Measurements from ENCODE around the gene PHF12.
A peak's percentile ranks its signal among the peaks of the same experiment; 100 is the strongest.
"Not testable (repeated sequence)": the region's sequence is repeated elsewhere in the genome, so short reads cannot be mapped to it uniquely, and the experiment has no call there.

The PHF12 gene

DNA sequence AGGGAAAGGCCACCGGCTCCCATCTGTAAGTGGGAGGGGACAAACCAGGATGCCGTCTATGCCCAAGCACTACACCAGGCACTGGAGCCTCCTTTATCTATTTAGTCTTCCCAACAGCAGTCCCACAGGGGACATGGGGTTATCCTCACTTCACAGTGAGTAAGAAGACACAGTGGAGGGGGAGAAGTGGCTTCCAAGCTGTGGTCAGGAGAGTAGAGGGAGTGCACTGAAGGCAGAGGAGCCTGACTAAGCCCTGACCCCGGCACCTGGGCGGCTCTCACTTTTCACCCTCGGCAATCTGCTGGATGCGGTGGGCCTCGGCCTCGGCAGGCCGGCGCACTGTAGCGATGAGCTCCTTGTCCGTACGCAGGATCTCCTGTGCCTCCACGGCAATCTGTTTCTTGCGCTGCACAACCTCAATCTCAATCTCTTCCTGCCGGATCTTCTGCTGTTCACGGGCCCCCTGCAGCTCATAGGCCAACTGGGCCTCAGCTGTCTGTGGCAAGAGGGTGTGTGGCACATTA, 69.7 kb downstream of the PHF12 start:
- no peak for DNase-seq

DNA sequence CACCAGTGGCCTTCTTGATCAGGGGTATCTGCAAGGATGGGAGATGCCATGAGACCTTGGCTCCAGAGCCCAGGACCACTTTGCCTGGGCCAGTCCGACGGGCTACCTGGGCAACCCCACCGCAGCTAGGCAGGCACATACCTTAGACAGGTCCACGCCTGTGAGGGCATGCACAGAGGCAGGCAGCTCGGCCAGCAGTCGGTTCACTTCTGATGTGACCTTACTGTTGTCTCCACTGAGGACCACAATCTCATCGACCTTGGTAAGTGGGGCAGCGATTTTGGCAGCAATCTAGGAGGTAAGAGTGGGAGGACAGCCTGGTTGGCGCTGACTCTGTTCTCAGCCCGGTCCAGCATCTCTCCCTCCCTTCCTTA, 70.8 kb downstream of the PHF12 start:
- no peak for DNase-seq

DNA sequence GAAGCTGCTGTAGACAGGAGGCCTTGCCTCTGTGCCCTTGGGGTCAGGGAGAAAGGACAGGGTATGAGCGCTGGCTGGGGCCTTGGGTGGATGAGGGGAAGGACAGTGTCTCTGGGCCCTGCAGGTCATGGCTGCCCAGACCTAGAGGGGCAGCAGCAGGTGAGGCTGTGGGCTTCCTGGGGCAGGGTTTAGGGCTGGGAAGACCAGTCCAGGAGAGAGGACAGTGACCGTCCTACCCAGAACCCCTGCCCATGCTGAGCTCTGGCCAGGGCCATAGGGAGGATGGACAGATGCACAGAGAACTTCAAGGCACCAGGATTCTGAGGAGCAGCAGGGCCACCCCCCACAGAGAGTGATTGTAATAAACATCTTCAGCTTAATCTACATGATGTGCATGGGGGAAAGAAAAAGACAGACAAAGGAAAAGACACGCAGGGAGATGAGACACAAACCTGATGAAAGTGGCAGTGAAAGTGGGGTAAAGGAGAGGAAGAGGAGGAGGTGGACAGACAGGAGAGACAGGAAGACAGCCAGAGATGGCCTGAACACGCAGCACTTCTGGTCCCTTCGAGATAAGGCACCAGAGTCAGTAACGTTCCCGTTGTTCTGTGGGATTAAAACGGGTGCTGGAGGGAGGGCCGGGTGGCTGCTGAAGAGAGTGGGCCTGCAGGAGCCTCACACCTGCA, 71.3 kb downstream of the PHF12 start:
- no peak for DNase-seq

GRCh38 chr17:28878981-28879380, 72.3 kb downstream of the PHF12 start:
- DNase-seq, result no peak

- no peak for DNase-seq
These were observed 73.0 kb downstream of the PHF12 start for GRCh38 chr17:28878158-28878910.

- not testable (repeated sequence) for DNase-seq
These were observed 74.1 kb downstream of the PHF12 start for GRCh38 chr17:28877150-28877711.

GRCh38 chr17:28875848-28876550, 75.3 kb downstream of the PHF12 start:
- DNase-seq, result no peak

GRCh38 chr17:28874750-28875149, 76.6 kb downstream of the PHF12 start:
- DNase-seq, result no peak

GRCh38 chr17:28873839-28874238, 77.5 kb downstream of the PHF12 start:
- no peak for DNase-seq

DNA sequence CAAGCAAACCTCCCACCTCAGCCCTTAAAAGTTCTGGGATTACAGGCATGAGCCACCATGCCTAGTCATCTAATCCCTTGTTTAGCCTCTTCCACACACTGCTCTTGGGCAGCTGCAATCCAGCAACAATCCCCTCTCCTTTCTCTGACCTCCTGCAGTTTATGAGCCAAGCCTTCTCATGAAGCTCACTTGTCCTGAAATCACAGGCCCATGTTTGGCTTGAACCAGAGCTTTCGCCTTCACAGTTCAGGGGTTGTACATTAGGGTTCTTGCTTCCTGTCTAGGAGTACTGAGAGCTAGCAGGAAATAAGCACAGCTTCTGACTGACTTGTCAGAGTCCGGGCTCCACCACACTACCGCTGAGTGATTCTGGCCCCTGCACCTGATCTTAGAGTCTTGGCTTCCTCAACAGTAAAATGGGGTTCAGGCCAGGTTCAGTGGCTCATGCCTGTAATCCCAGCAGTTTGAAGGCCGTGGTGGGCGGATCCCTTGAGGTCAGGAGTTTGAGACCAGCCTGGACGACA, 80.2 kb downstream of the PHF12 start:
- peak; percentile 38 to 45 for DNase-seq

DNA sequence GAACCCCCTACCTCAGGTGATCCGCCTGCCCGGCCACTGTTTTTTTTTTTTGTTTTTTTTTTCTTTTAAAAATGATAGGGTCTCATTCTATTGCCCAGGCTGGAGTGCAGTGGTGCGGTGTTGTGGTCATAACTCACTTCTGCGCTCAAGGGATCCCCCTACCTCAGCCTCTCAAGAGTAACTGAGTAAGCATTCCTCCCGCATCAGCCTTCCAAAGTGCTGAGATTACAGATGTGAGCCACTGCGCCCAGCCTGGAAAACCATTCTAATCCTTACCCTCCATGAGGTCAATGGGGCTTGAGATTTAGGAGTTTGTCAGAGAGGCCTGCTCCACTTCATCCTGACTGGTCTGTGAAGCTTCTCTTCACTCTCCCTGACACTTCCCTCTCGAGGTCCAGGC, 84.0 kb downstream of the PHF12 start:
- no peak for DNase-seq

- no peak for DNase-seq
These were observed 85.2 kb downstream of the PHF12 start for GRCh38 chr17:28865946-28866752.

GRCh38 chr17:28864991-28865849, 86.1 kb downstream of the PHF12 start:
- no peak for DNase-seq

DNA sequence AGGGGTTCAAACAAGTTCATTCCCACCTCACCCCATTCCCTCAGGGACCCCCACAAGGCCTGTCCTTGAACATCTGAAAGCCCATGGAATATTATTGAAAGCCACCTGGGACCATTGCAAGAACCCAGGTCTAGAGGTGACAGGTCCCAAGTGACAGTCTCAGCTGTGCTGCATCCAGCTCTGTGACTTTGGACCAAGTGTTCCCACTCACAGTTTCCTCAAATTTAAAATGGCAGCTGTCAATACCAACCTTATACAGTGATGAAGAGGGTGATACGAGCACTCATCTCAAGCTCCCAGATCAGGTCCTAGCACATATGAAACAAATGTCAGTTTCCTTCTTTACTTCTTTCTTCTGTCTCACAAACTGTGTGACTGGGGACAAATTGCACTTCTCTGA, 87.4 kb downstream of the PHF12 start:
- DNase-seq, result no peak

- DNase-seq, result no peak
These were observed 88.8 kb downstream of the PHF12 start for GRCh38 chr17:28862561-28862960.

DNA sequence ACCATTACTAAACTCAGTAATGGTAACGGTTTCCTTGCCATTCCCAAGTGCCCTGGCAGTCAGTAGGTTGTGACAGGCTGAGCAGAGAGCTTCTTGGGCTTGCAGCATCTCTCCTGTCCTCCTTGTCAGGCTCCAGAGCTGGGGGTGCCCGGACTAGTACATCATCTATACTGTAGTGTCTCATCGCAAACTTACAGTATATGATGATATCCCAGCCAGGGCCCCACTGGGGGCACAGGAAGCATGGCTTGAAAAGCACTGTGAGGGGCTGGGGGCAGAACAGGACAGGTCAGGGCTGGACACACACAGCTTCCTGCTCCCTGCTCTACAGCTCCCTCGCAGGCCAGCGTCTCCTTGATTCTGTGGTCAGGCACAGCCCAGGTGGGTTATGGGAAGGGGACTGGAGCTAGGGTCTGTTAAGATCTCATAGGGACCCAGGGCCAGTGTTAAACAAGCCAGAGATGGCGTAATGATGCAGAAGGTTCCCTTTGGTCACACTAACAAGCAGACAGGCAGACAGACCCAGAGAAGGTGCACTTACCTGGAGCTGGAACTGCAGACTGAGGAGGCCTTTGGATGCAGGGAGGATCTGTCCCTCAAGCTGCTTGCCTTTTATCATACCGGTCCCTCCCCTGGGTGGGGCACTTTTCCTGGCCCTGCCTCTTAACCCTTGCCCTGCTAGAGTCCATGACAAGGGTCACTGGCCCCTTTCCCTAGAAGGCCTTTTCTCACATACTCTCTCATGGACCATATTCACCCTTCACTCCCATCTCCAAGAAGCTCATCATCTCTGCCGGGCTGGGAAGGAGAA, 89.7 kb downstream of the PHF12 start:
- DNase-seq, result no peak

DNA sequence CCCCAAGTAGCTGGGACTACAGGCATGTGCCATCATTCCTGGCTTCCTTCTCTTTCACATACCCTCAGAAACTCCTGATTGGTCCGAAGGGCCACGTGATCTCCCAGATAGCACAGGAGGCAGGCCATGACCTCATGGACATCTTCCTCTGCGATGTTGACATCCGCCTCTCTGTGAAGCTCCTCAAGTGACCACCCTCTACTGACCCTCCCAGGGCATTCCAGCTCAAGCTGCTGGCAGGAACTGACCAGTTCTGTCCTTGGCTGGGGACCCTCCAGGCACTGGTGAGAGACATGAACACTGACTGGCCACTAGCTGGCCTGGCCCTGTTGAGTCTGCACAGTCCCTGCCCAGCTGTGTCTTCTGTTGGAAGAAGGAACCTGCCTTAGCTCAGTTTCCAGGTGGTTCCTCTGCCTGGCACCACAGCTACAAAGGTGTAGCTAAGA, 90.9 kb downstream of the PHF12 start:
- no peak for DNase-seq

DNA sequence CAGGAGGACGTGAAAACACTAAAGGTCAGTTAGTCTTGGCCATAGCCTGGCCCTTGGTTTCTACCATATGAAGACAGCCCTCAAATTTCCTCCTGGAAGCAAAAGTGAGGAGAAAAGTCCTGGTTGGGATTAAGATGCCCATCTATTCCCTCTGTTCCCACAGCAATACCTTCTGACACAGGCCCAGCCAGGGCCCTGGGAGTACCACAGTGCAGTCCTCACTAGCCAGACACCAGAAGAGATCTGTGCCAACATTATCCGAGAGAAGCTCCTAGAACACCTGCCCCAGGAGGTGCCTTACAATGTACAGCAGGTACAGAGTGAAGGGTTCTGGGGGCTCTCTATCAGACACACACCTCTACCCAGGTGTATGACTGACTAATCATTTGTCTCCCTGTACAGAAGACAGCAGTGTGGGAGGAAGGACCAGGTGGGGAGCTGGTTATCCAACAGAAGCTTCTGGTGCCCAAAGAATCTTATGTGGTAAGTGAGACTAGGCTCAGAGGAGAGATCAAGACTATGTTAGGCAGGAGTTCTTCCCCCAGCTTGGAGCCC, 92.4 kb downstream of the PHF12 start:
- no peak for DNase-seq

- DNase-seq, result no peak
These were observed 93.2 kb downstream of the PHF12 start for GRCh38 chr17:28857905-28858800.

Data from CD4-positive, alpha-beta T cell treated with Interleukin-4 for 1 hour (primary cell).